Right forelimb (tissue), 1 donor: ENCODE results near the gene PAPSS1.
"Not testable (repeated sequence)": the region's sequence is repeated elsewhere in the genome, so short reads cannot be mapped to it uniquely, and the experiment has no call there.

Experiments
- DNase-seq: peaks from one replicate; pipeline ENCODE4 v3.0.0-alpha.2; 2018

Gene PAPSS1

GRCh38 chr4:107685740-107686139 lies 34.3 kb downstream of the PAPSS1 start:
- DNase-seq = no peak

GRCh38 chr4:107683873-107684272 lies 36.2 kb downstream of the PAPSS1 start:
- DNase-seq = no peak

- no peak for DNase-seq
These were observed 37.7 kb downstream of the PAPSS1 start for GRCh38 chr4:107682306-107682705.

- DNase-seq = no peak
These were observed 51.0 kb downstream of the PAPSS1 start for GRCh38 chr4:107669068-107669467.

GRCh38 chr4:107666134-107666533 lies 53.9 kb downstream of the PAPSS1 start:
- DNase-seq = no peak

DNA sequence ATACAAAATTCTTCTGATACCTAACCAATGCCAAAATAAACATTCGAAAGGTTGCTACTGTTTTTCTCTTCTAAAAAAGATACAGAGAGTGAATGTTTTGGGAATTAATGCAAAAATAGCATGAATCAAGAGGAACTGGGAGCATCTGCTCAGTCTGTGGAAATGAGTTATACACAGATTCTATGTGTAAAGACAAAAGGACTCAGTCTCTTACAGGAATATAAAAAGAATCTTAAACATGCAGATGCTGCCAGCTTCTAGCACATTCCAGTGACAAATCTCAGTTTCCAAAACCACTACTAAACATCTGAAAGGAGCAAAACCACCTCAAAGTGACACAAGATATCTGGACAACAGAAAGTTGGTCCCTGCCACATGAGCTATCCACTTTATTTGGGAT lies 55.0 kb downstream of the PAPSS1 start:
- no peak for DNase-seq

DNA sequence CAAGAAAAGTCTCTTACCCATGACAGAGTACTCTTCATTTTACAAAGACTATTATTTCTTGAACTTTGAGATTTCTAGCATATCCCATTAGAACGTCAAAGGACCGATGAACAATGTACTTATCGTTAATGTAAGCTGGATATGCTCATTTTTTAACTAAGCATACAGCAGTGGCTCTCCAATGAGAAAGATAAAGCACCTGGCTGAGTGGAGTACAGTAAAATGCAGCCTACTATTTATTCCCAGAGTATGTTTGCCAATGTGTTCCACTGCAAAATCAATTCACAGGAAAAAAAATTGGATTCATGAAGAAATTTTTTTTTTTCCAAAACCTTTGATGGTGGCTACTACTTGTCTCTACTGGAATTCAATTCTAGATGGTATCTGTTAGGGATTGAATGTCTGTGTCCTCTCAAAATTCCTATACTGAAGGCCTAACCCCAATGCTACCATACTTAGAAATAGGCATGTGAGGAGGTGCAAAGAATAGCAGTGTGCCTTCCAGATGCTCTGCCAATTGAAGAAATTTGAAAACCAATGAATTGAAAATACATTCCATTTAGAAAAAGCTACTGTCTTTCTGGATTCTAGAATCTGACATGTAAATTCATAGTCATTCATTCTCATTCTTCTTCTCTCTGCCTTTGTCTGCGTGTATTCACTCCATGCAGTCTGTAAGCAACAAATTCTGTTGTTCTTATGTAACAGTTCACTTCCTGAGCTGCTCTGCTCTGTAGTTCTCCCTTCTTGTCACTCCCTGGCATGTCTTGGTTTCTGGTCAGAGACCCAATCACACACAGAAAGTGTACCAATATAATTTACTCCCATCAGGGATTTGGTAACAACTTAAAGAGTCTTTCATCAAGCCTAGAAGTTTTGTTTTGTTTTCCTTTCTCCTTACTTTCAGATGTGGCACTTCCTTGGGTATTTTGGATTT lies 61.4 kb downstream of the PAPSS1 start:
- DNase-seq = no peak

GRCh38 chr4:107655289-107655688 lies 64.7 kb downstream of the PAPSS1 start:
- DNase-seq = no peak

GRCh38 chr4:107654694-107655093 lies 65.3 kb downstream of the PAPSS1 start:
- no peak for DNase-seq

DNA sequence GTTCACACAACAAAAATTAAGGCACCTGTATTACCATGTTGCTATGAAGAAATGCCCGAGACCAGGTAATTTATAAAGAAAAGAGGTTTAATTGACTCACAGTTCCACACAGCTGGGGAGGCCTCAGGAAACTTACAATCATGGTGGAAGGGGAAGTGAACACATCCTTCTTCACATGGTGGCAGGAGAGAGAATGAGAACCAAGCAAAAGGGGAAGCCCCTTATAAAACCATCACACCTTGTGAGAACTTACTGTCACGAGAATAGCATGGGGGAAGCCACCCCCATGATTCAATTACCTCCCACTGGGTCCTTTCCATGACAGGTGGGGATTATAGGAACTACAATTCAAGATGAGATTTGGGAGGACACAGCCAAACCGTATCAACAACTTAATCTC lies 68.6 kb downstream of the PAPSS1 start:
- DNase-seq = not testable (repeated sequence)

- no peak for DNase-seq
These were observed 69.8 kb downstream of the PAPSS1 start for GRCh38 chr4:107650251-107650650.

GRCh38 chr4:107648178-107648991 lies 71.6 kb downstream of the PAPSS1 start:
- no peak for DNase-seq

DNA sequence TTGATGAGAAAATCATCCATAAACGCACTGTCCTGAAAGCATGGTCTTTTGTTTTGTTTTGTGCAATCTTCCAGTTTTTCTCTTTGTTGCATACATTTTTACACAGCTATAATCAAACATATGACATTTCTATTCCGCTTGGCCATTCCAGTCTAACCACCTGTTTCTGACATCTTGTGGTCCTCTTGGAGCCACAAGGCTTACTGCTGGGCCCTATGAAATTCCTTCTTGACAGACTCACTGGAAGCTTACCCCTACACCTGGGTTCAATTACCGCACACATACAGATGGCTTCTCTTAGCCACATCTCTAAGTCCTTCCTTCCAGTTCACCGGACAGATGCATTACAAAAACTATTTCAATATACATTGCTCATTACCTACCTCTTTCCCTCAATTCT lies 72.4 kb downstream of the PAPSS1 start:
- no peak for DNase-seq

GRCh38 chr4:107645604-107646003 lies 74.4 kb downstream of the PAPSS1 start:
- DNase-seq = no peak

- DNase-seq = no peak
These were observed 77.0 kb downstream of the PAPSS1 start for GRCh38 chr4:107643021-107643420.

GRCh38 chr4:107640878-107641277 lies 79.2 kb downstream of the PAPSS1 start:
- no peak for DNase-seq

GRCh38 chr4:107640197-107640596 lies 79.8 kb downstream of the PAPSS1 start:
- no peak for DNase-seq

- no peak for DNase-seq
These were observed 84.3 kb downstream of the PAPSS1 start for GRCh38 chr4:107635735-107636134.

DNA sequence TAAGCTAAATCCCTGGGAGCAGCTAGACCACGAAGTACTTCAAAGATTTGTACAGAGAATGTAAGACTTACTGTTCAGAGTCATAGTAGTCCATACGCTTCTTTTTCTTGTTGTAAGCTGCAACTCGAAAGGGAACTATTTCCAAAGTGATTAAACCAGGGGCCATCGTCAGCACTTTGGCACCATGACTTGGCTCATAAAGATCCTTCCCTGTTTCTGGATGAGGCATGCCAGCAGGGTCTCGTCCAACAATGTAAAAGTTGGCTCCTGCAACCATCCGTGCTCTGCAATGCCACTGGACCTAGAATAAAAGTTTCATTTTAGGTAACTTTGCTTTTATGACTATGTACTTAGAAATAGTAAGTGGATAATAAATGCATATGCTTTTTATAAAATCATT lies 88.5 kb downstream of the PAPSS1 start:
- peak; percentile 57 for DNase-seq

- no peak for DNase-seq
These were observed 89.8 kb downstream of the PAPSS1 start for GRCh38 chr4:107630185-107630705.

- DNase-seq = no peak
These were observed 90.7 kb downstream of the PAPSS1 start for GRCh38 chr4:107629318-107629717.

DNA sequence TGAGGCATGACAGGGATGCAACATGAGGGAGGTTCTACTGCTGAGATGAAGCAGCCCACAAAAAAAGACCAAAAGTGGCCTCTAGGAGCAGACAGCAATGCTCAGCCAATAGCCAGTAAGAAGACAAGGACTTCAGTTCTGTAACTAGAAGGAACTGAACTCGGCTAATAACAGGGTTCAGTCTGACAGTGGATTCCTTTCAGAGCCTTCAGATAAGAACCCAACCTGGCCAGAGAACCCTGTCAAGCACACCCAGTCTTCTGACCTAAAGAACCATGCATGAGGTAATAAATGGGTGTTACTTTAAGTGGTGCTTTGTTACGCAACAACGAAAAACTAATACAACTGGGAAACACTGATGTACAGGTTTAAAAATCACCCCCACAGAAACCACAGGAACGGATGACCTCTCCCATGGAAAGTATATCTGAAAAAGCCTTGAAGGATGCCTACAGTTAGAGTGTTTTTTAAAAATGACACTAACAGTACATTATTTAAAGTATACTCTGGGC lies 94.6 kb downstream of the PAPSS1 start:
- DNase-seq = no peak

- DNase-seq = no peak
These were observed 96.0 kb downstream of the PAPSS1 start for GRCh38 chr4:107624024-107624423.
